GM18505 (cell line): ENCODE measurements around the gene MIEN1.
"Not testable (repeated sequence)": the region's sequence is repeated elsewhere in the genome, so short reads cannot be mapped to it uniquely, and the experiment has no call there.

Experiments
- ATAC-seq: cut with Tn5 transposase; IDR thresholded peaks from one replicate; pipeline ENCODE4 v1.9.1; 2021; ENCODE audit not compliant: unreplicated experiment
- POLR2A ChIP-seq: IDR thresholded peaks from 4 replicates; pipeline ENCODE4 v1.6.1; 2011; ENCODE audit warnings: borderline replicate concordance; ENCODE audit not compliant: insufficient read depth, insufficient read length; ENCODE audit errors: extremely low read depth

Gene MIEN1

GRCh38 chr17:39724731-39725130, 5.6 kb downstream of the MIEN1 start:
- ATAC-seq: no peak
- TF ChIP-seq POLR2A: no peak

- no peak for ATAC-seq
Observed at GRCh38 chr17:39722965-39723848, 7.1 kb downstream of the MIEN1 start.

GRCh38 chr17:39722104-39722503, 8.2 kb downstream of the MIEN1 start:
- ATAC-seq: no peak
- TF ChIP-seq POLR2A: no peak

More at GRCh38 chr17:39722965-39723848, 7.1 kb downstream of the MIEN1 start:
- no peak for TF ChIP-seq POLR2A

GRCh38 chr17:39719563-39720355, 10.6 kb downstream of the MIEN1 start:
- no peak for TF ChIP-seq POLR2A
- ATAC-seq: no peak

- TF ChIP-seq POLR2A: no peak
- no peak for ATAC-seq
Observed at GRCh38 chr17:39717660-39718059, 12.7 kb downstream of the MIEN1 start.

GRCh38 chr17:39716879-39717536, 13.3 kb downstream of the MIEN1 start:
- ATAC-seq: no peak
- TF ChIP-seq POLR2A: no peak

GRCh38 chr17:39716073-39716818, 14.1 kb downstream of the MIEN1 start:
- no peak for TF ChIP-seq POLR2A
- ATAC-seq: no peak

GRCh38 chr17:39715375-39716072, 14.8 kb downstream of the MIEN1 start:
- no peak for TF ChIP-seq POLR2A
- no peak for ATAC-seq

- ATAC-seq: no peak
- TF ChIP-seq POLR2A: no peak
Observed at GRCh38 chr17:39714234-39714633, 16.1 kb downstream of the MIEN1 start.

- ATAC-seq: no peak
- no peak for TF ChIP-seq POLR2A
Observed at GRCh38 chr17:39711851-39712250, 18.5 kb downstream of the MIEN1 start.

- not testable (repeated sequence) for ATAC-seq
Observed at GRCh38 chr17:39711071-39711470, 19.3 kb downstream of the MIEN1 start.
